Stimulated activated CD4-positive, alpha-beta T cell treated with anti-CD3 and anti-CD28 coated beads, Interleukin-2, amount 100 ng/mL, for 24 hours (primary cell): Measurements from ENCODE around the gene POU2F3.

Source experiments
- DNase-seq, 2 donors: peaks; one replicate each; pipeline ENCODE4 v3.0.0-alpha.2; 2020

The POU2F3 gene

GRCh38 chr11:120346233-120346632, 106.3 kb downstream of the POU2F3 start:
- no peak for DNase-seq

- no peak for DNase-seq
Measured at GRCh38 chr11:120350637-120351036, 110.7 kb downstream of the POU2F3 start.

GRCh38 chr11:120352405-120352804, 112.5 kb downstream of the POU2F3 start:
- DNase-seq: no peak

GRCh38 chr11:120354068-120354467, 114.1 kb downstream of the POU2F3 start:
- no peak for DNase-seq

- DNase-seq: no peak
Measured at GRCh38 chr11:120354779-120355178, 114.8 kb downstream of the POU2F3 start.

DNA sequence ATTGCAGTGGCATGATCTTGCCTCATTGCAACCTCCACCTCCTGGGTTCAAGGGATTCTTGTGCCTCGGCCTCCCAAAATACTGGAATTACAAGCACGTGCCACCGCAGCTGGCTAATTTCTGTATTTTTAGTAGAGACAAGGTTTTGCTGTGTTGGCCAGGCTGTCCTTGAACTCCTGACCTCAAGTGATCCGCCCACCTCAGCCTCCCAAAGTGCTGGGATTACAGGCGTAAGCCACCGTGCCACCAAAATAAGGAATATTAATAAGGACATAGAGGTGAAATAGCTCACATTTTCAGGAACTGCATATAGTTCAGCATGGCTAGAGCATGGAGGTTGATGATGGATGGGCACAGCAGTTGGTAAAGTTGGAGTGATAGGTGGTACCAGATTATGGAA, 117.7 kb downstream of the POU2F3 start:
- DNase-seq: no peak

DNA sequence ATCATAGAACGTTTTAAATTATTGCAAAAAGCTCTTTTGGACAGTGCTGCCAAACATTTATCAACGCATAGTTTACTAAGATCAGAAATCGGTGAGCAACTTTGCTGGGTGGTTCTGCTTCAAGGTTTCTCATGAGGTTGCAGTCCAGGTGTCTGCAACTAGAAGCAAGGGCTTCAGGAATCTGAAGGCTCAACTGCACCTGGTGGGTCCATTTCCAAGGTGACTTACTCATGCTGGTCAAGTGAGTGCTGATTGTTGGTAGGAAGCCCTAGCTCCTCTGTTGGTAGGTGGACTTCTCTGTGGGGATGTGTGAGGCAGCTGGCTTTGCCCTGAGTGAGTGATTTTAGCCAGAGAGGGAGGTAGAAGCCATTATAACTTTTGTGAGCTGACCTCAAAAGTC, 118.8 kb downstream of the POU2F3 start:
- DNase-seq: no peak

DNA sequence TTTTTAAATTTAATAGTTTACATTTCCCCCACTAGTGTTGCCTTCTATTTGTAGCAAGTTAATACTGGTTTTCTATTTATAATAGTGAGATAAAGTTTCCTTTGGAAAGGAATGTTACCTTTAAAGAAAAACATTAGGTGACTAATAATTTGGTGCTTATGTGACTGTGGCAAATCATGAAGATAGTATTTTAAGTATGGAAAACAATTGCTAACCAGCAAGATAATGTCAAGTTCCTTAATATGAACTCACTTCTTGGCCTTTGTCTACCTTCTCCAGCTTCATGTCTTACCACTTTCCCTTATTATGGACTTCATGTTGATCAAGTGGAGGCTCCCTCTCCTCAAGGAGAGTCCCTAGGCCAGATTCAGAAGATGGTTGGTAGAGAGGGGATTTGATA, 123.5 kb downstream of the POU2F3 start:
- no peak for DNase-seq

- no peak for DNase-seq
Measured at GRCh38 chr11:120365512-120365911, 125.6 kb downstream of the POU2F3 start.
